Activated B cell treated with CpG ODN at 0.5 μM for 24 hours (primary cell): ENCODE measurements around the gene GRIK4. TPM values are rescaled to one million over a fixed set of nuclear protein-coding genes. Genes with fewer than 3 reads are reported as not detected.
"Not testable (repeated sequence)": the region's sequence is repeated elsewhere in the genome, so short reads cannot be mapped to it uniquely, and the experiment has no call there.

Experiments
- ATAC-seq: fragments of 200-7000 bp; cut with Tn5 transposase; one replicate; pipeline ENCODE4 v1.10.0; 2021; ENCODE audit warnings: low read depth, mild to moderate bottlenecking, moderate library complexity
- CTCF ChIA-PET: fragments of 350-600 bp; sonication (Branson Sonifier 250); formaldehyde crosslinking; loops from one replicate; lab custom pipeline; 2021; ENCODE audit warnings: antibody characterized with exemption; lab: Charles Lee
- POLR2A ChIA-PET: fragments of 350-600 bp; sonication (Branson Sonifier 250); formaldehyde crosslinking; loops from one replicate; lab custom pipeline; 2021; ENCODE audit warnings: antibody characterized with exemption; lab: Charles Lee
- DNase-seq: peaks from one replicate; pipeline ENCODE4 v3.0.0; 2022
- H3K27ac Mint-ChIP-seq: one replicate; pipeline ENCODE4 v1.8.0; 2020; ENCODE audit warnings: mixed read lengths
- H3K27me3 Mint-ChIP-seq: one replicate; pipeline ENCODE4 v1.8.0; 2021; ENCODE audit warnings: mixed read lengths
- H3K36me3 Mint-ChIP-seq: one replicate; pipeline ENCODE4 v1.8.0; 2021; ENCODE audit warnings: low read depth, mixed read lengths
- H3K4me1 Mint-ChIP-seq: one replicate; pipeline ENCODE4 v1.8.0; 2021; ENCODE audit warnings: mixed read lengths
- H3K4me3 Mint-ChIP-seq: one replicate; pipeline ENCODE4 v1.8.0; 2020; ENCODE audit warnings: mild to moderate bottlenecking, mixed read lengths
- H3K9me3 Mint-ChIP-seq: one replicate; pipeline ENCODE4 v1.8.0; 2020; ENCODE audit warnings: mixed read lengths
- intact Hi-C: fragments of 100-400 bp; cut with micrococcal nuclease; formaldehyde crosslinking; loops from one replicate; pipeline ENCODE4 v1.15.1; 2024
- total RNA-seq: library from RNA; stranded (reverse); gene quantifications from 2 replicates; pipeline ENCODE4 v1.2.3, GENCODE V29; 2022
- TF ChIP-seq, protein P1 (sequence below): fragments of 200-600 bp; IDR thresholded peaks from one replicate; pipeline ENCODE4 v1.8.0; 2022; ENCODE audit warnings: antibody characterized with exemption, mild to moderate bottlenecking

Gene GRIK4
- total RNA-seq, 1 donor from 2014 or later, result not detected

DNA sequence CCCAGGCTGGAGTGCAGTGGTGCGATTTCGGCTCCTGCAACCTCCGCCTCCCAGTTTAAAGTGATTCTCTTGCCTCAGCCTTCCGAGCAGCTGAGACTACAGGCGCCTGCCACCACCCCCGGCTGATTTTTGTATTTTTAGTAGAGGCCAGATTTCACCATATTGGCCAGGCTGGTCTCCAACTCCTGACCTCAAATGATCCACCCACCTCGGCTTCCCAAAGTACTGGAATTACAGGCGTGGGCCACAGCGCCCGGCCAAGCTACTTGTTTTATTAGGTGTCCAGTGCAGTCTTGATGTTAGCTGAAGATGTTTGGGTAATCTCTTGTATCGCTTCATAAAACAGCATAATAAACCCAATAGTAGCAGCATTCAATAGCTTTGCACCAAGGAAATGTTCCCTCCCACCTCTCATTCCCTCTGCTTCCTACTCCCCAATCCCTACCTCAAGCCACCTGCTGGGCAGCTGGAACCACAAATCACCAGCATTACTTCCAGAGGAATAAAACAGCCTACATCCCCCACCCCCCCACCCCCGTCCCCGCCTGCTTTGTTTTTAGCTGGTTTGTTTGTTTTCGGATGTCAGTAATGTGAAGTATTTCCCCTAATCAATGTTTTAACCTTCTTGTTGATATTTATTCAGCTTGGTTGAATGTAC lies 11.0 kb upstream of the GRIK4 start:
- no peak overlapping the region for H3K4me3 Mint-ChIP-seq
- no peak for ATAC-seq
- H3K4me1 Mint-ChIP-seq, result no peaks in the 10 kb centered on the region
- ChIA-PET CTCF (no interaction called here), POLR2A (no interaction called here)
- no peaks in the 10 kb centered on the region for H3K36me3 Mint-ChIP-seq
- H3K27ac Mint-ChIP-seq, result no peak overlapping the region
- H3K27me3 Mint-ChIP-seq, result peaks cover 34% of the 10 kb centered on the region
- H3K9me3 Mint-ChIP-seq, result no peaks in the 10 kb centered on the region
- TF ChIP-seq, protein P1, sequence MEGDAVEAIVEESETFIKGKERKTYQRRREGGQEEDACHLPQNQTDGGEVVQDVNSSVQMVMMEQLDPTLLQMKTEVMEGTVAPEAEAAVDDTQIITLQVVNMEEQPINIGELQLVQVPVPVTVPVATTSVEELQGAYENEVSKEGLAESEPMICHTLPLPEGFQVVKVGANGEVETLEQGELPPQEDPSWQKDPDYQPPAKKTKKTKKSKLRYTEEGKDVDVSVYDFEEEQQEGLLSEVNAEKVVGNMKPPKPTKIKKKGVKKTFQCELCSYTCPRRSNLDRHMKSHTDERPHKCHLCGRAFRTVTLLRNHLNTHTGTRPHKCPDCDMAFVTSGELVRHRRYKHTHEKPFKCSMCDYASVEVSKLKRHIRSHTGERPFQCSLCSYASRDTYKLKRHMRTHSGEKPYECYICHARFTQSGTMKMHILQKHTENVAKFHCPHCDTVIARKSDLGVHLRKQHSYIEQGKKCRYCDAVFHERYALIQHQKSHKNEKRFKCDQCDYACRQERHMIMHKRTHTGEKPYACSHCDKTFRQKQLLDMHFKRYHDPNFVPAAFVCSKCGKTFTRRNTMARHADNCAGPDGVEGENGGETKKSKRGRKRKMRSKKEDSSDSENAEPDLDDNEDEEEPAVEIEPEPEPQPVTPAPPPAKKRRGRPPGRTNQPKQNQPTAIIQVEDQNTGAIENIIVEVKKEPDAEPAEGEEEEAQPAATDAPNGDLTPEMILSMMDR, result no peak
- intact Hi-C loops, result no loop called here
- DNase-seq, result no peak

DNA sequence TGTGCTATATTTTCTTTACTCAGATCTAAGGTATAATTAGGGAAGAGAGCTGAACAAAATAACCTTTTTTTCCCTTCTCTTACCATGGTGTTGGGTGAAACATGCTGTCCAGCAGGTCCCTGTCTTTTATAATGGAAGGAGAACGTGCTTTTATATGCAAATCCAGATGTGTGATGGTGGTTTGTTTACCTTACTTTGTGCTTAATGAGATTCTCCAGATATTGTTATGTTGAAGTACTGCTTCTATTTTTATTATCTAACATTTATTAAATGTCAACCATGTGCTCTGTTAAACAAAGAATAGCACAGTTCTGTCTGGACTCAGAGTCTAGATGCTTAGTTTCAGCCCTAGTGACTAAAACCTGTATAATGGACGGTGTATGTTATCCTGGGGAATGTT lies 10.1 kb upstream of the GRIK4 start:
- H3K36me3 Mint-ChIP-seq, result no peaks in the 10 kb centered on the region
- no peak overlapping the region for H3K4me3 Mint-ChIP-seq
- no peak overlapping the region for H3K27ac Mint-ChIP-seq
- H3K27me3 Mint-ChIP-seq, result peaks cover 40% of the 10 kb centered on the region
- intact Hi-C loops, result no loop called here
- no peak for ATAC-seq
- CTCF ChIA-PET, result no interaction called here
- POLR2A ChIA-PET, result no interaction called here
- no peaks in the 10 kb centered on the region for H3K9me3 Mint-ChIP-seq
- TF ChIP-seq, protein P1, result no peak
- H3K4me1 Mint-ChIP-seq, result no peaks in the 10 kb centered on the region
- DNase-seq, result no peak

- DNase-seq (no peak), ATAC-seq (no peak)
- H3K4me3 Mint-ChIP-seq, result no peak overlapping the region
- H3K9me3 Mint-ChIP-seq, result no peaks in the 10 kb centered on the region
- peaks cover 43% of the 10 kb centered on the region for H3K27me3 Mint-ChIP-seq
- ChIA-PET POLR2A (no interaction called here), CTCF (interaction anchor here (1.0 kb wide), 1 partner anchor 693 kb away, joined by 4 read pairs; no protein-coding TSS in a partner anchor)
- H3K27ac Mint-ChIP-seq, result no peak overlapping the region
- H3K36me3 Mint-ChIP-seq, result no peaks in the 10 kb centered on the region
- TF ChIP-seq, protein P1, result no peak
- intact Hi-C loops, result no loop called here
- no peaks in the 10 kb centered on the region for H3K4me1 Mint-ChIP-seq
These were observed 9.4 kb upstream of the GRIK4 start for GRCh38 chr11:120501976-120502755.

DNA sequence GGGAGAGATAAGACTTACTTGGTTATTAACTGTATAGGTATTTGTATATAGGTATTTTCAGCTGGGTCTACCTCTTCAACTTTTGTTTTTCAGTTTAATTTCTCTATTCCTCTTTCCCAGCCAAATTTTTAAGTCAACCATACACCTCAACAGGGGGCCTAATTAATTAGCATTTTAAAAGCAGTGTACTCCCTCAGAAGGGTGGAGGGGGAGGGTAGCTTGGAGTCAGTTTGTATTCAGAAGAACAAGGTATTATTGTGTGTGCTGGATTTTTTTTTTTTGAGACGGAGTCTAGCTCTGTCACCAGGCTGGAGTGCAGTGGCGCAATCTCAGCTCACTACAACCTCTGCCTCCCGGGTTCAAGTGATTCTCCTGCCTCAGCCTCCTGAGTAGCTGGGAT lies 8.0 kb upstream of the GRIK4 start:
- intact Hi-C loops, H3K4me3 Mint-ChIP-seq, ATAC-seq, POLR2A ChIA-PET, CTCF ChIA-PET, H3K27ac Mint-ChIP-seq, H3K9me3 Mint-ChIP-seq, DNase-seq, H3K36me3 Mint-ChIP-seq, H3K4me1 Mint-ChIP-seq: not testable (repeated sequence)
- H3K27me3 Mint-ChIP-seq, result peaks cover 47% of the 10 kb centered on the region

- Mint-ChIP-seq H3K4me1 (peaks cover under 1% of the 10 kb centered on the region), H3K27me3 (peaks cover 57% of the 10 kb centered on the region), H3K36me3 (no peaks in the 10 kb centered on the region), H3K4me3 (no peak overlapping the region), H3K9me3 (no peaks in the 10 kb centered on the region), H3K27ac (no peak overlapping the region)
- POLR2A ChIA-PET, result no interaction called here
- CTCF ChIA-PET, result interaction anchor here (1.2 kb wide), 1 partner anchor 298 kb away, joined by 3 read pairs; no protein-coding TSS in a partner anchor
- ATAC-seq, result no peak
- intact Hi-C loops, result no loop called here
- no peak for DNase-seq
- TF ChIP-seq, protein P1, result no peak
These were observed 5.6 kb upstream of the GRIK4 start for GRCh38 chr11:120505801-120506425.
